RWPE1 (cell line): ENCODE results near the gene PXDN.
"Not testable (repeated sequence)": the region's sequence is repeated elsewhere in the genome, so short reads cannot be mapped to it uniquely, and the experiment has no call there.

Source experiments
- CTCF ChIA-PET: fragments of 350-600 bp; sonication (Branson Sonifier 250); formaldehyde crosslinking; extraction: SDS; loops from one replicate; lab custom pipeline; 2021; lab: Yijun Ruan, JAX
- POLR2A ChIA-PET: fragments of 400-600 bp; formaldehyde crosslinking; extraction: SDS; loops from one replicate; lab custom pipeline; 2020; ENCODE audit warnings: antibody characterized with exemption; ENCODE audit not compliant: low non-redundant PET; lab: Yijun Ruan, JAX
- DNase-seq: peaks from one replicate; pipeline ENCODE4 v3.0.0; 2012; ENCODE audit warnings: low spot score
- H3K27ac ChIP-seq: fragments of 450-650 bp; 2 replicates; pipeline ENCODE4 v1.5.1; 2017
- CTCF ChIP-seq: fragments of 450-650 bp; conservative IDR thresholded peaks from 2 replicates; pipeline ENCODE4 v1.5.1; 2017; ENCODE audit warnings: low read depth, mild to moderate bottlenecking

PXDN gene

GRCh38 chr2:1759611-1759930, 15.3 kb upstream of the PXDN start:
- TF ChIP-seq CTCF, result no peak
- DNase-seq, result no peak
- CTCF ChIA-PET, result no interaction called here
- POLR2A ChIA-PET, result no interaction called here
- H3K27ac ChIP-seq, result no peak overlapping the region

- DNase-seq, result no peak
- no peak overlapping the region for H3K27ac ChIP-seq
- ChIA-PET CTCF (interaction anchor here (0.6 kb wide), 1 partner anchor 1044 kb away, joined by 3 read pairs; no protein-coding TSS in a partner anchor), POLR2A (interaction anchor here (0.5 kb wide), 1 partner anchor 1012 kb away, joined by 4 read pairs; no protein-coding TSS in a partner anchor)
- TF ChIP-seq CTCF, result no peak
These were observed 14.7 kb upstream of the PXDN start for GRCh38 chr2:1758774-1759610.

GRCh38 chr2:1758171-1758570, 13.9 kb upstream of the PXDN start:
- ChIA-PET POLR2A (no interaction called here), CTCF (no interaction called here)
- H3K27ac ChIP-seq, result no peak overlapping the region
- no peak for DNase-seq
- no peak for TF ChIP-seq CTCF

GRCh38 chr2:1757567-1757966, 13.3 kb upstream of the PXDN start:
- DNase-seq, result no peak
- H3K27ac ChIP-seq, result no peak overlapping the region
- TF ChIP-seq CTCF, result no peak
- POLR2A ChIA-PET, result no interaction called here
- CTCF ChIA-PET, result interaction anchor here (0.6 to 1.1 kb wide), 2 partner anchors 60 to 657 kb away, joined by 4 to 5 read pairs; no protein-coding TSS in a partner anchor

GRCh38 chr2:1757146-1757545, 12.8 kb upstream of the PXDN start:
- POLR2A ChIA-PET, DNase-seq, H3K27ac ChIP-seq: not testable (repeated sequence)
- CTCF ChIA-PET, result interaction anchor here (0.6 to 1.1 kb wide), 3 partner anchors 13 to 657 kb away, joined by 3 to 5 read pairs (median 4); no protein-coding TSS in a partner anchor

GRCh38 chr2:1756456-1756855, 12.1 kb upstream of the PXDN start:
- DNase-seq, result no peak
- H3K27ac ChIP-seq, result no peak overlapping the region
- POLR2A ChIA-PET, result no interaction called here
- TF ChIP-seq CTCF, result no peak
- CTCF ChIA-PET, result interaction anchor here (1.1 kb wide), 2 partner anchors 14 to 61 kb away, joined by 3 to 5 read pairs; no protein-coding TSS in a partner anchor
